HG03457 (cell line): Measurements from ENCODE around the gene KIAA0825.

Source experiments
- ATAC-seq: cut with Tn5 transposase; IDR thresholded peaks from one replicate; pipeline ENCODE4 v1.9.1; 2021; ENCODE audit warnings: moderate number of reproducible peaks; ENCODE audit not compliant: unreplicated experiment

Gene KIAA0825

GRCh38 chr5:94508461-94509148 lies 109.8 kb downstream of the KIAA0825 start:
- ATAC-seq: no peak

GRCh38 chr5:94505327-94506068 lies 112.9 kb downstream of the KIAA0825 start:
- ATAC-seq: no peak

- ATAC-seq: no peak
Measured at GRCh38 chr5:94503677-94504076, 114.7 kb downstream of the KIAA0825 start.

GRCh38 chr5:94501365-94501764 lies 117.0 kb downstream of the KIAA0825 start:
- no peak for ATAC-seq

GRCh38 chr5:94499806-94500205 lies 118.6 kb downstream of the KIAA0825 start:
- no peak for ATAC-seq

- no peak for ATAC-seq
Measured at GRCh38 chr5:94498199-94498598, 120.2 kb downstream of the KIAA0825 start.

GRCh38 chr5:94485067-94485466 lies 133.3 kb downstream of the KIAA0825 start:
- ATAC-seq: no peak

- ATAC-seq: no peak
Measured at GRCh38 chr5:94481059-94481458, 137.3 kb downstream of the KIAA0825 start.

- no peak for ATAC-seq
Measured at GRCh38 chr5:94480486-94480885, 137.9 kb downstream of the KIAA0825 start.

- no peak for ATAC-seq
Measured at GRCh38 chr5:94473936-94474335, 144.5 kb downstream of the KIAA0825 start.

- ATAC-seq: no peak
Measured at GRCh38 chr5:94471521-94471920, 146.9 kb downstream of the KIAA0825 start.

GRCh38 chr5:94470802-94471201 lies 147.6 kb downstream of the KIAA0825 start:
- ATAC-seq: no peak

- no peak for ATAC-seq
Measured at GRCh38 chr5:94469894-94470329, 148.5 kb downstream of the KIAA0825 start.

GRCh38 chr5:94467954-94468930 lies 150.2 kb downstream of the KIAA0825 start:
- no peak for ATAC-seq

GRCh38 chr5:94467346-94467953 lies 151.0 kb downstream of the KIAA0825 start:
- no peak for ATAC-seq

GRCh38 chr5:94463739-94464138 lies 154.7 kb downstream of the KIAA0825 start:
- ATAC-seq: no peak

GRCh38 chr5:94461131-94461530 lies 157.3 kb downstream of the KIAA0825 start:
- no peak for ATAC-seq

GRCh38 chr5:94459915-94460314 lies 158.5 kb downstream of the KIAA0825 start:
- ATAC-seq: no peak

- ATAC-seq: no peak
Measured at GRCh38 chr5:94457788-94458187, 160.6 kb downstream of the KIAA0825 start.

GRCh38 chr5:94445726-94446125 lies 172.7 kb downstream of the KIAA0825 start:
- no peak for ATAC-seq

- no peak for ATAC-seq
Measured at GRCh38 chr5:94442991-94443390, 175.4 kb downstream of the KIAA0825 start.
